HG03575 (cell line): ENCODE data around the gene DCXR.

Experiments used
- ATAC-seq: cut with Tn5 transposase; IDR thresholded peaks from one replicate; pipeline ENCODE4 v1.9.1; 2021; ENCODE audit not compliant: unreplicated experiment, insufficient number of reproducible peaks, low FRiP score; ENCODE audit errors: extremely low read depth

DCXR gene

DNA sequence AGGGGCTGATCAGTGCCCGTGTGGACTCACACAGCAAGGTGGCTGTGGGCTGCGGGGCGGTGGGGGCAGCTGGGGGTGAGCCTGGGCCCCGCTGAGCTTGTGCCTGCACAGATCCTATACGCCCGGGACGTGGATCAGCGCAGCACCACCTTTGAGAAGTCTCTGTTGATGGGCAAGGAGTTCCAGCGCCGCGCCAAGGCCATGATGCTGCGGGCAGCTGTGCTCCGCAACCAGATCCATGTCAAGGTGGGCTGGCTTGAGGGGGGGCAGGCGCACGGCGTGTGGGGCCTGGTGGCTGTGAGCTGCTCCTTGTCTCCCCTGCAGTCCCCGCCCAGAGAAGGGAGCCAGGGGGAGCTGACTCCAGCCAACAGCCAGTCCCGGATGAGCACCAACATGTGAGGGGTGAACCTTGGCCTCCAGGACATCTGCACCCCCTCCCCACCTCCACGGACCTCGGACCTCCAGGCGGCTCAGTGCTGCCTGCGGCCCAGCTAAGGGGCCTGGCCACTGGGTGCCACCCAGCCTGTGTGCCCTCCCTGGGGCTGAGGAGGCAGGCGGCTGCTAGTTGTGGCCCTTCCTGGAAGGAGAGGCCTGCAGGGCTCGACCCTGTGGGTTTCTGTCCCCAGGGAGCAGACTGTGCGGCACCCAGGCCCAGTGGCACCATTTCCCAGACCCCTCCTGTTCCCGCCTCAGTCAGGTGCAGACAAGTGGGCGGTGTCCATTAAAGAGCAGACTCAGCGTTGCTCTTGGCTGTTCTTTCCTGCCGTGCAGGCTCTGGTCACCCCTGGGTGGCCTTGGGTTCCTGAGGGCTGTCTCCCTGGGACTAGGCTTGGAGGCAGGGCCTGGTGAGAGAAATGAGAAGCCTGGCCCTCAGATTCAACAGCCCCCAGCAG is 19.5 kb upstream of the DCXR start:
- no peak for ATAC-seq

DNA sequence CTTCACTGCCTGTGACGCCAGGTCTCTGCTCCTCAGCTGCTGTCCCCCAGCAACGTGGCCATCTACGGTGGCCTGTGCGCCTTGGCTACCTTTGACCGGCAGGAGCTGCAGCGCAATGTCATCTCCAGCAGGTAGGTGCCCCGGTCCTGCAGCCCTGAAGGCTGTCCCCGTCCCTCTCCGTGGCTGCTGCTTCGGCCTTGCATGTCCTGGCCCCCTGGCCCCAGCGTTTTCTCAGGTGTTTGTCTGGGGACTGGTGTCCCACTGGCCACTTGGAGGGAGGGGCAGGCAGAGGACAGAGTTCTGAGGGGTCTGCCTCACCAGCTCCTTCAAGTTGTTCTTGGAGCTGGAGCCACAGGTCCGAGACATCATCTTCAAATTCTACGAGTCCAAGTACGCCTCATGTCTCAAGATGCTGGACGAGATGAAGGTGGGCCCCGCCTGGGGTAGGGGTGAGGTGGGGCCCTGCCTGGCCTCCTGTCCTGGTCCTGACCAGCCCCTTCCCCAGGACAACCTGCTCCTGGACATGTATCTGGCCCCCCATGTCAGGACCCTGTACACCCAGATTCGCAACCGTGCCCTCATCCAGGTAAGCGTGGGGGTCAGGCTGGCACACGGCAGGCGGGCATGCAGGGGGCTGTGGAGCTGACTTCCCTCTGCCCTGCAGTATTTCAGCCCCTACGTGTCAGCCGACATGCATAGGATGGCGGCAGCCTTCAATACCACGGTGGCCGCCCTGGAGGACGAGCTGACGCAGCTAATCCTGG is 18.6 kb upstream of the DCXR start:
- no peak for ATAC-seq

DNA sequence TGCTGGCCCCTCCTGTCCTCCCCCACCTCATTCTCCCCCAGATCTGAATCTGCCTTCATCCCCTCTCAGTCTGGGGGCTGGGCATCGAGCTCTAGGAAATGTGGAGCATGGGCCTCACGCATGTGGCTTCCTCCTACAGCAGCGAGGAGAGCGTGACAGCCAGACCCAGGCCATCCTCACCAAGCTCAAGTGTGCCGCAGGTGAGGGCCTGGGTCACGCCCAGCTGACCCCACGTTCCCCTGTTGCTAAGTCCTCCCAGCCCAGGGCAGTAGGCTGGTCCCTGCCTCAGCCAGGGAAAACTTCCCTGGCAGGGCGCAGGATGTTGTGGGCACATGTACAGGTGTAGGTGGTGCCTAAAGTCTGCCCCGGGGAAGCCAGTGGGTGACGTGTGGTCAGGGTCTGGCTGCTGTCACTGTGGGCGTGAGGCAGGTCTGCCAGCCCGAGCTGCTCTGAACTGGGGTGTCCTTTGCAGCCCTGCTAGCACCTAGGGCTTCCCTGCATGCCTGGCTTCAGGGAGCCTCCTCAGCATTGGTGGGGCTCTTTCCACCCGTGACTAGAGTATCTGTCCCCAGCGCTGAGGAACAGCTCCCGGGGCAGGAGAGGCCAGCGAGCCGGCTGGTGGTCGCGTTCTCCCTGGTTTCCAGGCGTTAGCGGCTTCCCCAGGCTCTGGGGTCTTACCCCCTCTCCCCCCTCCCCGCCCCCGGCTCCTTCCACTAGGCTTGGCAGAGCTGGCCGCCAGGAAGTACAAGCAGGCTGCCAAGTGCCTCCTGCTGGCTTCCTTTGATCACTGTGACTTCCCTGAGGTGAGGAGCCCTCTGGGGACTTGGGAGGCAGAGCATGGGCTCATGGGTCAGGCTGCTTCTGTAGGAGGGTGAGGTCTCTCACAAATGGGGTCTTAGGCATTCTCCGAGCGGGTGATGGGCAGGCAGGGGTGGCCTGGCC is 17.8 kb upstream of the DCXR start:
- no peak for ATAC-seq

DNA sequence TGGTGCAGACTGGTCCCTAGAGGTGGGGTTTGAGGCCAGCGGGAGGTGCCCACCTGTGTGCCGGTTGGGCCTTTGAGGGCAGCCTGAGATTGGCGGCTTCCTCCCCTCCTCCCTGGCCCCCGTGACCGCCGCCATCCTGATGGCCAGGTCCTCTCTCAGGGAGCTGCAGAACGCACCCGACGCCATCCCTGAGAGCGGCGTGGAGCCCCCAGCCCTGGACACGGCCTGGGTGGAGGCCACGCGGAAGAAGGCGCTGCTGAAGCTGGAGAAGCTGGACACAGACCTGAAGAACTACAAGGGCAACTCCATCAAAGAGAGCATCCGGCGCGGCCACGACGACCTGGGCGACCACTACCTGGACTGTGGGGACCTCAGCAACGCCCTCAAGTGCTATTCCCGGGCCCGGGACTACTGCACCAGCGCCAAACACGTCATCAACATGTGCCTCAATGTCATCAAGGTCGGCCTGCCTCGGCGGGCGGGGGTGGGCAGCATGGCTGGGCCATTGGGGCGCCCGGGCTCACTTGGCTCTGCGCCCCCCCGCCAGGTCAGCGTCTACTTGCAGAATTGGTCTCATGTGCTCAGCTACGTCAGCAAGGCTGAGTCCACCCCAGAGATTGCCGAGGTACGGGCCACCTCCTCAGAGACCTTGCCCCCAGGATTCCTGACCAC is 17.0 kb upstream of the DCXR start:
- ATAC-seq = no peak

DNA sequence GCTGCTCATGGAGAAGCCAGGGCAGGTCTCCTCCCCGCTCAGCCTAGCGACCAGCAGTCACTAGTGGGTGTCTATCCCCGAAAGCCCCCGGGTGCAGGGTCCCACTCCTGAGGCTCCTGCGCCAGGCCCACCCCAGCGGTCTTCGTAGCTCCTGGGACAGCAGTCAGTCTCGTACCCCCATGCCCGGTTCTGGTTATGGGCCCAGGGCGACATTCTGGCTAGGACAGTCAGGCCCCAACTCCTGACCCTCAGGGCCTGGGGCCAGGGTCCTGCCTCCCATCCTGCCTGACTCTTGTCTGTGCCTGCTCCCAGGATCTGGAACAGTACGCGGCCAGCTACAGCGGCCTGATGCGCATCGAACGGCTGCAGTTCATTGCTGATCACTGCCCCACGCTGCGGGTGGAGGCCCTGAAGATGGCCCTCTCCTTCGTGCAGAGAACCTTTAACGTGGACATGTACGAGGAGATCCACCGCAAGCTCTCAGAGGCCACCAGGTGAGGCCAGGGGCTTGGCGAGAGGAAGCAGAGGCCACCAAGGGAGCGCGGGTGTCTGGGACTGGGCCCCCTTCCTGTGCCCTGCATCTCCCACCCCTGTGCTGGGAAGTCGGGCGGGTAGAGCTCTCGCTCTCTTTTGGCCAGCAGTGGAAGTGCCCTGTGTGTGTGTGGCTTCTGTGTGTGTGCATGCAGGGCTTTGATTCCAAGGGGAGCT is 16.2 kb upstream of the DCXR start:
- ATAC-seq = no peak

DNA sequence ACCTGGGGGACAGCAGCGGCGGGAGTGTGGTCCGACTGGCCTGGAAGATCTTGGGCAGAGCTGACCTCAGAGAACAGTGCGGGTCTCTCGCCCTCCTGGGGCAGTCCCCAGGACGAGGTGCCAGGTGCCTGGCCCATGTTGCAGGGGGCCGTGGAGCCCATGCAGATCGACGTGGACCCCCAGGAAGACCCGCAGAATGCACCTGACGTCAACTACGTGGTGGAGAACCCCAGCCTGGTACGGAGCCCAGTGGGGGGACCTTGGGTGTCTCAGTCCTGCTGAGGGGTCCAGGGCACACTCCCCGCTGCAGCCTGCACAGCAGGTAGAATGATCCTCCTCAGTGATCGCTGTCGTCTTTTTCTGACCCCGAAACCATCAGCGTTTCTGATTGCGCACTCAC is 15.6 kb upstream of the DCXR start:
- ATAC-seq = no peak

DNA sequence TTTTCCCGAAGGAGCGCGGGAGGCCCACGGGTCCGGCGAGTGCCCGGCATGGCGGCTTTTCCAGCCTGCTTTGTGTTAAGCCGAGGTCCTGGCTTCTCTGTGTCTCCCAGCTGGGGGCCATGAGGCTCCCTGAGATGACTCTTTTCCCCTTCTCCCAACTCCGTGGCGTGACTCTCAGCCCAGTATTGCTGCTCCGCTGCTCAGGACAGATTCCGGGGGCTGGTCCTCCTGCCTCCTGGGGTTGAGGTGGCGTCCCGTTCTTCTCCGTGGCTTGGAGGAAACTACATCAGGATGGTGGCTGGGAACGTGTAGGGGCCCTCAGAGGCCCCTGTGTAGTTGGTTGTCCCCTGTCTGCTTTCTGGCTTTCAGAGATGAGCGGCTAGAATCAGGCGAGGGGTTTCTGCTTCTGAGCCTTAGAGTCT is 15.2 kb upstream of the DCXR start:
- no peak for ATAC-seq

DNA sequence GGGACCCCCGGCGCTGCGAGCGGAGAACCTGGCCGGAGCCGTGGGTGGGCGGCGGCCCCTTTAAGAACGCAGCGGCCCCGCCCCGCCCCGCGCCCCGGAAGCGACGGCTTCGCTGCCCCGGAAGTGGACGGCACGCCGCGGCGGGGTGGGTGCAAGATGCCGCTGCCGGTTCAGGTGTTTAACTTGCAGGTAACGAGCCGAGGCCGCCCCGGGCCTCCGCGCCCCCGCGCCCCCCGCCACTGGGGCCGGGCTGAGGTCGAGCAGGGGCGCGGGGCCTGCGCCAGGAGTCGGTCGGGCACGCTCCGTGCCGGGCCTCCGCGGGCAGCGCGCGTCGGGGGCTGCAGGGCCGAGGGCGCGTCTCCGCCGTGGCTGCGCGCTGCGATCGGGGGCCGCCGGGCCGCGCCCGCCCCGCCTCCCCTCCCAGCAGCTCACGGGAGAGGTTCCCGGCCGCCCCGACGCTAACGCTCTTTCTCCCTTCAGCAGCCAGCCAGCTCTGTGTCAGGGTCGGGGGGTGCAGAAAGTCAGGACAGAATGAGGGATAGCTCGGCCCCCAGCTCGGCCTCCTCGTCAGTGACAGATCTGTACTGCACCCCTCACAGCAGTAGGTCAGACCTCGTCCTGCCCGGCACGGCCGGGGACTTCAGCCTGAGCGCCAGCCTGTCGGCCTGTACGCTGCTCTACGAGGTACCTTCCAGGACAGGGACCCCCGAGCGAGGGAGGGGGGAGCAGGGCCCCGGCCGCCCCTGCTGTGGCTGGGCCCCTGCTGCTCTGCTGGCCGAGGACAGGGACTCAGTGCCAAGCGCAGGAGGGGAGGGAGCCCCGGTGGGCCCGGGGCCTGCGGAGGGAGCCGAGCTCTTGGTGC is 14.5 kb upstream of the DCXR start, which contains the start of the genes GPS1 and RFNG:
GPS1 (plus strand) TSS at position 123 of the 862 bp plus-strand sequence; CDS start at position 157, 34 bp downstream.
RFNG (minus strand) TSS at position 36 of the 862 bp plus-strand sequence. CDS start 45 bp downstream, outside the sequence.
- ATAC-seq = no peak

DNA sequence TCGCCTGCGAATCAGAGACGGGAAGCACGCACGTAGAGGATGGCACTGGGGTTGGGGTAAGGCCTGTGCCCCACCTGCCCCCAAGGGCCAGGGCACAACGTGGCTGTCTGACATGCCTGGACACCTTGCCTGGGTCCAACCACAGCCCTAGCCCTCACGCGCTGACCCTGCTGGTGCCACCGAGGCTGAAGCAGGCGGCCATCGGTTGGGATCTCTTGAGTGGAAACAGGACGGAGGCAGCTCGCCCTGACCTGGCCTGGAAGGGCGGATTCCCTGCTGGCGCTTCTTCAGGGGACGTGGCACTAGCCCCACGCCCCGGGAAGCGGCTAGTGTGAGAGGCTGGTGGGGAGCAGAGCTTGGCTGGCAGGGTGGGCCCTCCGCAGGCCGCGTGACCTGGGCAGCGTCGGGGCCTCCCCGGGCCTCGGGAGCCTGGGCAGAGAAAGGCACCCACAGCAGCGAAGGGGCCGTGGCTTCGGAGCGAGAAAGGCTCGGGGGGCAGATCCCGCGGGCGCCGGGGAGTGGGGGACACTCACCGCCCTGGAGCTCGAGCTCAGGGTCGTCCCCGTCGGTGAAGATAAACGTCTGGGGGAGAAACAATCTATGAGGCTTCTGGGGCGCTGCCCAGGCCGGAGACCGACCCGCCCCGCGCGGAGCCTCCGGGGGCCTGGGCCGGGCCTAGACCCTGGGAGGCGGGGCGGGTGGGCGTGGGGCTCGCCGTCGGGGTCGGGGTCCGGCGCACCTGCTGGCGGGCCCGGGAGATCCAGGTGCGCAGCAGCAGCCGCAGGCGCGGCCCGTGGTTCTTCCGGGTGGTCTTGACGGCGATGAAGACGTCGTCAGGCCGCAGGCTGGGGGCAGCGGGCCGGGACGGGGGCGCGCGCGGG is 13.5 kb upstream of the DCXR start:
- no peak for ATAC-seq

DNA sequence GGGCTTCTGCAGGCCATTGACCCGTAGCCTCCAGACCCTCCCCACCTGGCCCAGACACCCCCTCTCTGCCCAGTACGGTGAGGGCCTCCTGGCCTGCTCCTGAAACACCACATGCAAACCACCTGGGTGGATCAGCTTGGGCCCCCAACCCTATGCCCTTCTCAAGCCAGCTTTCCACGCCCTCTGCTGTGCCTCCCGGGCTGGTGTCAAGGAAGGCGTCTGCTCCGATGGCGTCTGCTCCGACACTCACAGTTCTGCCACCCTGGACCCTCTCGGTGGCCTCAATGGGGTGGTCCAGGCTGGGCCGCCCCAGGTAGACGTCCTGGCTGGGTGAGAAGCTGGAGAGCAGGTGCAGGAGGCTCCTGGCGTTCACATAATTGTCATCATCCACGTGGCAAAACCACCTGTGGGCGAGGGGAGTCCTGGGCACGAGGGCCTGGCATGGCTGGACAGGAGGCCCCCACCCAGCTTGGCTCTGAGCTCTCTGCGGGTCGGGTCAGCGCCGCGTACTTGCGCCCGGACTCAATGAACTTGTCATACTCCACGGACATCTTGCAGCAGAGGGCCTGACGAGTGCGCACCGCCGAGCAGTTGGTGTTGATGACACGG is 12.8 kb upstream of the DCXR start:
- no peak for ATAC-seq

DNA sequence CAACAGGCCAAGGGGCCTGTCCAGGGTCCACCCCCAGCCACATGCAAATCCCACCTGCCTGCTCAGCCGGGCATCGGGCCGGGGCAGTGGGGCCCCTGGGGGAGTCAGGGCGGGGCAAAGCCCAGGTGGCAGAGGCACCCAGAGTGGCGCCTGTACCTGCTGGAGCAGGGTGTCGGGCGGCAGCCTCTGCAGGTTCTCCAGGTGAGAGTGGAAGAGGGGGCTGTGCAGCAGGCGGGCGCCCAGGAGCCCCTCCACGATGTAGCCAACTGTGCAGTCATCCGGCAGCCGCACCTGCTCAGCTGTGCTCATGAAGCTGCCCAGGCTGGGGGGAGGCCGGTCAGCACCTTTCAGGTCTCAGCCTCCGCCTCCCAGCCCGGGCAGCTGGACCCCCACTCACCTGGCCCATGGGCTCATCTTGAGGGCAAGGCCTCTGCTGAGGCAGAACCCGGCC is 12.0 kb upstream of the DCXR start:
- ATAC-seq = no peak

DNA sequence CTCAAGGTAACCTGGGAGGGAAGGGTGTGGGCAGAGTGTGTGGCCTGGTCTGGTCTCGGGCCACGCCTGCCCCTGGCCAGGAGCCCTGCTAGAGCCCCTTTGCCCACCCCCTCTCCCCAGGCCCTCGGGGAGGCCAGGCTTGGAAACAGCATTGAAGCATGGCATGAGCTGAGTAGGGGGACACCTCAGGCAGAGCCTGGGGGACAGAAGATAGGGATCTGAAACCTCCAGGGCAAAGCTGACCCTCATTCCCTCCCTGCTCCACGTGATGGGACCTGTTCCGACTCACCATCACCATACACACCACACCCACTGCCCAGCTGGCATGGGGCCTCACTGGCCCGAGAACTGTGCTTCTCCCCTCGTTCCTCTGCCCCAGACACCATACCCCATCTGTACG is 11.6 kb upstream of the DCXR start:
- ATAC-seq = no peak

DNA sequence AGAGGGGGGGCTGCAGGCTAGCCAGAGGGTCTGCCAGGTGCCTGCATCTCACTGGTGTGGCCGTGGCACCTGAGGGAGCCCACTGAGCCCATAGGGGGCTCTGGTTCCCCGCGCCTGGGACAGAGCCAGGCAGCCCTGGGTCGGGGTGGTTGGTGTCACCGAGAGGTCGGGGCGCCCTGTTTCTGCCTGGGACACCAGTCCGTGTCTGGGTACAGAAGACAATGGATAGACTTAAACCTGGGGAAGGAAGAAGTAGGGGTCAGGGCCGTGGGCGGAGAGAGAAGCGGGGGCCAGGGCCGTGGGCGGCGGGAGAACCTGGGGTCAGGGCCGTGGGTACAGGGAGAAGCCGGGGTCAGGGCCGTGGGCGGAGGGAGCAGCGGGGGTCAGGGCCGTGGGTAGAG is 11.1 kb upstream of the DCXR start:
- no peak for ATAC-seq

DNA sequence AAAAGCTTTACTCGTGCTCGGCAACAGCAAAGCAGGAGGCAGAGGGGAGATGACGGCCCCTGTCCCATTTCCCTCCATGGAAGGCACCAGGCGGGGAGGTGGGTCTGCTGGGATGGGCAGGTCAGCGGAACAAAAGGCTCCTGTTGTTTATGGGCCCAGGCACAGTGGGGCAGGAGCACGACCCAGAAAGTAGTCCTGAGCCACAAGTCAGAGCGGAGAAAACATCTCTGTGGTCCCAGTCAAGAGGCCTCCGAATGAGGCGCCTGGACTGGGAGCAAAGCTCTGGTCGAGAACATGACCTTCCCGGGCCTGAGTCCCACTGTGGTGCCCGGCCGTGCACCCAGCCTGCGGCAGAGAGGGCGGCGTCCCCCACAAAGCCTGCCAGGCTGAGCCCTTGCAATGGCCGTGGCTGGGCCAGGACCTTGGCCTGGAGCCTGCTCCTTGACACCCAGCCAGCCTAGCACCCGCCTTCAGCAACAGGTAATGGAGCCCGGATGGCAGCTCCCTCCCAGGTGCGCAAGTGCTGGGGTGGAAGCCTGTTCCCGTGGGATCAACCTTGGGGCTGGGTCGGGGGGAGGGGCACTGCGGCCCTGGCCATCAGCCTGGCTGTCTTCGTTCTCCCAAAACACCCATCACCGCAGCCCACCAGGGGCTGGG is 10.5 kb upstream of the DCXR start:
- no peak for ATAC-seq

DNA sequence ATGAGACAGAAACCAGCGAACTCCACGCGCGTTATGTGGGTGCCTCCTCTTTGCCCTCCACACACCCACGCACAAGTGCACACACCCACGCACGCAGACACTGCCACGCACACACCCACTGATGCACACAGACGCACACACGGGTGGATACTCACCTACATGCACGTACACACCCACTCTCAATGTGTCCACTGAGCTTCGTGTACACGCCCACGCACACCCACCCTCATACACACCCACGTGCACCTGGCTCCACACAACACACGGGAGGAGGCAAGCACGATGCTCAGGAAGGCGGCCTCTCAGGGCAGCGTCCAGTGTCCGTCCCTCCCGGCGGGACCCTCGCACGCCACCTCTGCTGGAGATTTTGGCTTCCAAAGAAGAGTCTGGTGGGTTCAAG is 9.9 kb upstream of the DCXR start:
- no peak for ATAC-seq
